Fibroblast of pulmonary artery (primary cell): ENCODE data around the gene ZBED4.

Source experiments
- DNase-seq: peaks from one replicate; pipeline ENCODE4 v3.0.0-alpha.2; 2010; ENCODE audit warnings: low read depth
- H3K4me3 ChIP-seq: replicated peaks from 2 replicates; pipeline ENCODE4 v1.5.1; 2011; ENCODE audit warnings: low read depth, mild to moderate bottlenecking, control low read depth, low read length, moderate library complexity
- CTCF ChIP-seq: IDR thresholded peaks from 2 replicates; pipeline ENCODE4 v1.5.1; 2011; ENCODE audit warnings: mild to moderate bottlenecking, control low read depth, low read length, inconsistent platforms; ENCODE audit errors: missing control alignments

Gene ZBED4

GRCh38 chr22:49917974-49918910 lies 64.6 kb downstream of the ZBED4 start, which contains the start of the genes ALG12 and CRELD2:
ALG12 (minus strand) TSS chr22:49918438; CDS start chr22:49913765, 4,673 bp downstream.
CRELD2 (plus strand) TSS chr22:49918634; CDS start chr22:49918770, 136 bp downstream.
- no peak for TF ChIP-seq CTCF
- peak; percentile 97 for DNase-seq
- peak within 1 kb of the TSS; percentile 80 for H3K4me3 ChIP-seq

GRCh38 chr22:49918911-49919881 lies 65.6 kb downstream of the ZBED4 start:
- DNase-seq, result no peak
- TF ChIP-seq CTCF, result no peak
- peak overlapping the region; percentile 70 for H3K4me3 ChIP-seq

- DNase-seq, result no peak
- no peak for TF ChIP-seq CTCF
- no peak overlapping the region for H3K4me3 ChIP-seq
These were observed 67.2 kb downstream of the ZBED4 start for GRCh38 chr22:49920859-49921258.

- no peak for TF ChIP-seq CTCF
- no peak overlapping the region for H3K4me3 ChIP-seq
- no peak for DNase-seq
These were observed 68.0 kb downstream of the ZBED4 start for GRCh38 chr22:49921508-49922278.

GRCh38 chr22:49922484-49922883 lies 68.8 kb downstream of the ZBED4 start:
- no peak overlapping the region for H3K4me3 ChIP-seq
- no peak for TF ChIP-seq CTCF
- DNase-seq, result no peak

- no peak for DNase-seq
- TF ChIP-seq CTCF, result no peak
- H3K4me3 ChIP-seq, result no peak overlapping the region
These were observed 69.3 kb downstream of the ZBED4 start for GRCh38 chr22:49922926-49923325.
